GM12878 (cell line): ENCODE measurements around the gene STIL. TPM values are rescaled to one million over a fixed set of nuclear protein-coding genes. Genes with fewer than 3 reads are reported as not detected.

Source experiments
- ATAC-seq: fragments of 200-7000 bp; cut with Tn5 transposase; 3 replicates; pipeline ENCODE4 v1.9.1; 2020; ENCODE audit warnings: mild to moderate bottlenecking, moderate library complexity
- BruUV-seq: library from RNA; stranded (reverse); fragments of 400-500 nt; replicated peaks from 2 replicates; lab custom pipeline; 2021; lab: Mats Ljungman, UMichigan
- CTCF ChIA-PET: fragments of 300-600 bp; sonication (Branson Sonifier 250); formaldehyde crosslinking; extraction: SDS; loops from one replicate; lab custom pipeline; 2021; ENCODE audit warnings: inconsistent platforms; lab: Yijun Ruan, JAX
- POLR2A ChIA-PET: fragments of 350-600 bp; formaldehyde crosslinking; extraction: SDS; loops from one replicate; lab custom pipeline; 2021; ENCODE audit warnings: inconsistent platforms; lab: Charles Lee
- RAD21 ChIA-PET: fragments of 300-600 bp; sonication (Branson Sonifier 250); formaldehyde crosslinking; loops from one replicate; lab custom pipeline; 2023; ENCODE audit warnings: antibody characterized with exemption; ENCODE audit not compliant: unreplicated experiment; lab: Charles Lee
- SMC1A ChIA-PET: fragments of 300-600 bp; sonication (Branson Sonifier 250); formaldehyde crosslinking; loops from one replicate; lab custom pipeline; 2023; ENCODE audit not compliant: unreplicated experiment, uncharacterized antibody; lab: Charles Lee
- DNase-seq: peaks from one replicate; pipeline ENCODE4 v3.0.0-alpha.2; 2011; ENCODE audit warnings: low read depth, low spot score
- FAIRE-seq: peaks from 3 replicates; lab custom pipeline; 2011; peaks lifted over from hg19 to GRCh38; lab: Jason Lieb, UNC
- H2AFZ ChIP-seq: 2 replicates; pipeline ENCODE4 v1.6.0; 2011; ENCODE audit warnings: low read depth, low read length, control low read depth; ENCODE audit not compliant: control insufficient read depth
- H3K27ac ChIP-seq: 2 replicates; pipeline ENCODE4 v1.5.1; 2011; ENCODE audit warnings: control low read depth; ENCODE audit not compliant: control insufficient read depth, insufficient read depth
- H3K27me3 ChIP-seq, 2 experiments: replicated peaks in 1 of 2; 2 replicates each; pipeline versions ENCODE4 v1.6.0 to v1.6.1; 2011; ENCODE audit warnings: low read length in 1 of 2; ENCODE audit not compliant: control insufficient read depth in 2 of 2, insufficient read depth in 2 of 2
- H3K36me3 ChIP-seq, 2 experiments: 2 replicates each; pipeline ENCODE4 v1.5.1; 2011; ENCODE audit warnings: low read length in 1 of 2; ENCODE audit not compliant: control insufficient read depth in 2 of 2, insufficient read depth in 2 of 2
- H3K4me1 ChIP-seq: 2 replicates; pipeline ENCODE4 v1.6.1; 2011; ENCODE audit warnings: mild to moderate bottlenecking, low read length, moderate library complexity, mixed read lengths; ENCODE audit not compliant: control insufficient read depth, insufficient read depth
- H3K4me2 ChIP-seq: 2 replicates; pipeline ENCODE4 v1.6.0; 2011; ENCODE audit warnings: control low read depth; ENCODE audit not compliant: control insufficient read depth, insufficient read depth
- H3K4me3 ChIP-seq: fragments of 200-600 bp; sonication (generic); 2 replicates; pipeline ENCODE4 v1.5.1; 2016
- H3K79me2 ChIP-seq: 2 replicates; pipeline ENCODE4 v1.6.0; 2011; ENCODE audit warnings: low read length; ENCODE audit not compliant: control insufficient read depth, insufficient read depth
- H3K9ac ChIP-seq: 2 replicates; pipeline ENCODE4 v1.8.0; 2011; ENCODE audit warnings: low read length, control low read depth, mixed read lengths; ENCODE audit not compliant: control insufficient read depth, insufficient read depth
- H3K9me3 ChIP-seq: replicated peaks from 3 replicates; pipeline ENCODE4 v1.5.1; 2011; ENCODE audit warnings: mild to moderate bottlenecking, low read length; ENCODE audit not compliant: control insufficient read depth, insufficient read depth
- H4K20me1 ChIP-seq: 2 replicates; pipeline ENCODE4 v1.6.0; 2011; ENCODE audit not compliant: control insufficient read depth, insufficient read depth
- BCL11A ChIP-seq: IDR thresholded peaks from 2 replicates; pipeline ENCODE4 v1.6.1; 2011; ENCODE audit warnings: low read depth, low read length
- BHLHE40 ChIP-seq, 2 experiments: fragments of 450-650 bp in 1 of 2; IDR thresholded peaks; 2 replicates each; pipeline ENCODE4 v1.6.1; 2011 to 2017; ENCODE audit warnings: low read depth in 2 of 2, borderline replicate concordance in 1 of 2, improper control_type of control experiment in 1 of 2, low read length in 1 of 2, mild to moderate bottlenecking in 1 of 2
- CBFB ChIP-seq: IDR thresholded peaks from 2 replicates; pipeline ENCODE4 v1.6.1; 2016; ENCODE audit warnings: antibody characterized with exemption, low read depth
- ESRRA ChIP-seq: IDR thresholded peaks from 2 replicates; pipeline ENCODE4 v1.6.1; 2012; ENCODE audit warnings: mild to moderate bottlenecking, low read length, improper control_type of control experiment
- FOXM1 ChIP-seq: IDR thresholded peaks from 2 replicates; pipeline ENCODE4 v1.6.1; 2012; ENCODE audit warnings: low read depth, mild to moderate bottlenecking, inconsistent platforms, low read length, moderate library complexity
- GABPA ChIP-seq: IDR thresholded peaks from 2 replicates; pipeline ENCODE4 v1.6.1; 2014; ENCODE audit warnings: antibody characterized with exemption, low read depth, mild to moderate bottlenecking, inconsistent platforms
- HCFC1 ChIP-seq: fragments of 150-350 bp; IDR thresholded peaks from 2 replicates; pipeline ENCODE4 v1.6.1; 2014; ENCODE audit warnings: low read length
- IKZF1 ChIP-seq: fragments of 450-650 bp; conservative IDR thresholded peaks from 2 replicates; pipeline ENCODE4 v1.6.1; 2017; ENCODE audit warnings: antibody characterized with exemption, mild to moderate bottlenecking
- IKZF2 ChIP-seq, 2 experiments: fragments of 450-650 bp; IDR thresholded peaks; 2 replicates each; pipeline ENCODE4 v1.6.1; 2017; ENCODE audit warnings: mild to moderate bottlenecking in 2 of 2, moderate library complexity in 2 of 2
- JUND ChIP-seq: IDR thresholded peaks from 2 replicates; pipeline ENCODE4 v1.6.1; 2012; ENCODE audit warnings: low read depth, mild to moderate bottlenecking, low read length, improper control_type of control experiment, moderate library complexity
- KAT2A ChIP-seq: conservative IDR thresholded peaks from 2 replicates; pipeline ENCODE4 v1.6.1; 2011; ENCODE audit warnings: low read depth, low read length; ENCODE audit not compliant: control insufficient read depth
- MEF2B ChIP-seq: fragments of 450-650 bp; IDR thresholded peaks from 2 replicates; pipeline ENCODE4 v1.6.1; 2018; ENCODE audit warnings: mild to moderate bottlenecking, moderate library complexity; ENCODE audit not compliant: partially characterized antibody, poor library complexity, severe bottlenecking
- MTA2 ChIP-seq: fragments of 450-650 bp; IDR thresholded peaks from 2 replicates; pipeline ENCODE4 v1.6.1; 2016; ENCODE audit warnings: low read depth, mild to moderate bottlenecking, moderate library complexity
- MYC ChIP-seq: IDR thresholded peaks from 2 replicates; pipeline ENCODE4 v1.6.1; 2011; ENCODE audit warnings: mild to moderate bottlenecking, low read length, moderate library complexity, inconsistent platforms; ENCODE audit not compliant: insufficient read depth, insufficient replicate concordance, insufficient read length, severe bottlenecking
- PKNOX1 ChIP-seq: fragments of 450-650 bp; IDR thresholded peaks from 2 replicates; pipeline ENCODE4 v1.6.1; 2016; ENCODE audit warnings: mild to moderate bottlenecking
- RFX5 ChIP-seq: IDR thresholded peaks from 2 replicates; pipeline ENCODE4 v1.6.1; 2011; ENCODE audit warnings: low read depth, low read length, improper control_type of control experiment
- TAF1 ChIP-seq: IDR thresholded peaks from 2 replicates; pipeline ENCODE4 v1.6.1; 2011; ENCODE audit warnings: mild to moderate bottlenecking, low read depth, low read length, borderline replicate concordance
- ZBTB4 ChIP-seq: fragments of 450-650 bp; formaldehyde crosslinking; IDR thresholded peaks from 2 replicates; pipeline ENCODE4 v1.4.0; 2022; ENCODE audit warnings: mild to moderate bottlenecking, moderate library complexity
- ZNF24 ChIP-seq: fragments of 450-650 bp; IDR thresholded peaks from 2 replicates; pipeline ENCODE4 v1.6.1; 2017; ENCODE audit warnings: antibody characterized with exemption, mild to moderate bottlenecking
- ZNF274 ChIP-seq: IDR thresholded peaks from one replicate; pipeline ENCODE4 v1.8.0; 2011; ENCODE audit not compliant: insufficient read length, insufficient read depth
- WGBS: methylation state at CpG from one replicate; pipeline ENCODE4 v1.1.6; 2016; ENCODE audit warnings: low lambda C conversion rate; ENCODE audit not compliant: insufficient replicate concordance, insufficient coverage; ENCODE audit errors: missing lambda C conversion rate; 5-methylcytosine and 5-hydroxymethylcytosine counted together
- in situ Hi-C: fragments of 300-500 bp; cut with MboI; formaldehyde crosslinking; loops from 9 replicates; pipeline ENCODE4 v1.14.3; 2018; ENCODE audit warnings: mixed read lengths
- intact Hi-C: fragments of 100-400 bp; cut with micrococcal nuclease; formaldehyde crosslinking; loops from one replicate; pipeline ENCODE4 v1.14.2; 2022; ENCODE audit not compliant: unreplicated experiment
- polyA plus RNA-seq, 11 experiments: library from polyadenylated mRNA; depleted of rRNA in 4 of 11; unstranded in 6 of 11; stranded (reverse) in 5 of 11; fragments of >200 nt; fragmentation: Nextera tagmentation in 4 of 11; fragmentation: Illumina TruSeq in 1 of 11; extraction: Ambion mirVana in 4 of 11; extraction: Trizol in 1 of 11; gene quantifications; 1 replicate in 1 of 11; 2 replicates in 10 of 11; pipeline versions ENCODE4 v1.2.1 to v1.2.3, GENCODE V29; 2011 to 2016; ENCODE audit warnings: inconsistent platforms in 2 of 11, missing spikeins in 2 of 11, low read depth in 1 of 11
- total RNA-seq, 4 experiments: library from RNA; depleted of rRNA in 3 of 4; stranded (reverse); fragments of >200 nt in 3 of 4; fragmentation: Illumina TruSeq in 1 of 4; extraction: Trizol in 1 of 4; gene quantifications; 2 replicates each; pipeline versions ENCODE4 v1.2.1 to v1.2.3, GENCODE V29; 2013 to 2021

STIL gene
- total and polyA plus RNA-seq, 10 of the 15 experiments (the other 5 are each of a cell fraction or from before 2014, with no cell fraction given) = 6.0 to 35.1 (median 26.5) TPM

GRCh38 chr1:47238935-47239592 is 74.9 kb downstream of the STIL start:
- SMC1A ChIA-PET = no interaction called here
- no peaks in the 10 kb centered on the region for H3K9me3 ChIP-seq
- no peaks in the 10 kb centered on the region for H4K20me1 ChIP-seq
- no TSS peak for BruUV-seq
- FAIRE-seq (no peak), DNase-seq (no peak), ATAC-seq (no peak)
- POLR2A ChIA-PET = no interaction called here
- H3K4me2 ChIP-seq = no peak overlapping the region
- WGBS = 30% methylated on average over 5 of the region's 5 CpGs
- RAD21 ChIA-PET = no interaction called here
- no peaks in the 10 kb centered on the region for H3K27me3 ChIP-seq
- no peak overlapping the region for H3K27ac ChIP-seq
- H3K79me2 ChIP-seq = no peaks in the 10 kb centered on the region
- TF ChIP-seq GABPA (no peak), BCL11A (no peak), IKZF2 (IDR thresholded peaks at IDR 0.05) (no peak), KAT2A (no peak), FOXM1 (no peak), JUND (no peak), PKNOX1 (no peak), ZNF274 (no peak), TAF1 (no peak), MYC (no peak), MTA2 (no peak), CBFB (no peak), MEF2B (no peak), BHLHE40 (IDR thresholded peaks at IDR 0.05; ENCODE audit: borderline replicate concordance in 1 of 2, low read depth in 2 of 2, low read length in 1 of 2) (no peak), IKZF1 (no peak), ZBTB4 (no peak), HCFC1 (no peak), ESRRA (no peak), ZNF24 (no peak), RFX5 (no peak)
- H3K4me3 ChIP-seq = no peak overlapping the region
- in situ Hi-C loops = no loop called here
- intact Hi-C loops = no loop called here
- H3K9ac ChIP-seq = no peak overlapping the region
- no peaks in the 10 kb centered on the region for H3K36me3 ChIP-seq
- CTCF ChIA-PET = interaction anchor here (0.6 to 1.1 kb wide), 2 partner anchors 24 to 240 kb away, joined by 3 to 4 read pairs; no protein-coding TSS in a partner anchor
- H2AFZ ChIP-seq = no peak overlapping the region
- no peaks in the 10 kb centered on the region for H3K4me1 ChIP-seq
